Stimulated activated CD4-positive, alpha-beta T cell treated with anti-CD3 and anti-CD28 coated beads, Interleukin-1b, Interleukin-23, amount 100 ng/mL, for 48 hours (primary cell): ENCODE measurements around the gene KLHL29.

Experiments
- DNase-seq: peaks from one replicate; pipeline ENCODE4 v3.0.0-alpha.2; 2020

Gene KLHL29

GRCh38 chr2:23480957-23481797 is 96.2 kb downstream of the KLHL29 start:
- DNase-seq = no peak

- DNase-seq = no peak
Measured at GRCh38 chr2:23482188-23482587, 97.2 kb downstream of the KLHL29 start.

GRCh38 chr2:23482607-23483006 is 97.6 kb downstream of the KLHL29 start:
- DNase-seq = no peak

- DNase-seq = no peak
Measured at GRCh38 chr2:23483791-23484190, 98.8 kb downstream of the KLHL29 start.

- DNase-seq = no peak
Measured at GRCh38 chr2:23484275-23484674, 99.3 kb downstream of the KLHL29 start.

GRCh38 chr2:23484767-23485166 is 99.8 kb downstream of the KLHL29 start:
- DNase-seq = no peak

GRCh38 chr2:23485261-23485660 is 100.3 kb downstream of the KLHL29 start:
- no peak for DNase-seq

GRCh38 chr2:23485841-23486683 is 101.1 kb downstream of the KLHL29 start:
- no peak for DNase-seq

- DNase-seq = no peak
Measured at GRCh38 chr2:23486684-23487075, 101.7 kb downstream of the KLHL29 start.

- DNase-seq = peak; percentile 19
Measured at GRCh38 chr2:23487735-23488492, 102.9 kb downstream of the KLHL29 start.

GRCh38 chr2:23488584-23488983 is 103.6 kb downstream of the KLHL29 start:
- DNase-seq = no peak

GRCh38 chr2:23489471-23490322 is 104.7 kb downstream of the KLHL29 start:
- peak; percentile 52 for DNase-seq

- DNase-seq = no peak
Measured at GRCh38 chr2:23491591-23492336, 106.8 kb downstream of the KLHL29 start.

- no peak for DNase-seq
Measured at GRCh38 chr2:23492337-23492675, 107.3 kb downstream of the KLHL29 start.

GRCh38 chr2:23492921-23493320 is 107.9 kb downstream of the KLHL29 start:
- no peak for DNase-seq

- DNase-seq = no peak
Measured at GRCh38 chr2:23493846-23494245, 108.9 kb downstream of the KLHL29 start.

- no peak for DNase-seq
Measured at GRCh38 chr2:23494286-23494685, 109.3 kb downstream of the KLHL29 start.

- DNase-seq = no peak
Measured at GRCh38 chr2:23495661-23496114, 110.7 kb downstream of the KLHL29 start.

GRCh38 chr2:23496456-23496855 is 111.5 kb downstream of the KLHL29 start:
- no peak for DNase-seq

- DNase-seq = peak; percentile 61
Measured at GRCh38 chr2:23497063-23497462, 112.1 kb downstream of the KLHL29 start.

GRCh38 chr2:23497536-23497935 is 112.6 kb downstream of the KLHL29 start:
- DNase-seq = no peak

- no peak for DNase-seq
Measured at GRCh38 chr2:23498943-23499342, 114.0 kb downstream of the KLHL29 start.
